OCI-LY7 (cell line): Measurements from ENCODE around the gene TRAF1.
A peak's percentile ranks its signal among the peaks of the same experiment; 100 is the strongest.

Source experiments
- CTCF ChIP-seq: fragments of 200-600 bp; sonication (generic); conservative IDR thresholded peaks from 2 replicates; pipeline ENCODE4 v1.5.1; 2014; ENCODE audit warnings: mild to moderate bottlenecking, antibody characterized with exemption, low read length, moderate library complexity, mixed read lengths
- EZH2phosphoT487 ChIP-seq: fragments of 200-600 bp; sonication (generic); IDR thresholded peaks from 2 replicates; pipeline ENCODE4 v1.6.1; 2018; ENCODE audit warnings: low read depth, borderline replicate concordance, mild to moderate bottlenecking, mixed run types, antibody characterized with exemption, low read length, moderate library complexity, mixed read lengths

GRCh38 chr9:120875954-120876841 lies 50.4 kb downstream of the TRAF1 start:
- TF ChIP-seq CTCF (peak; percentile 58), EZH2phosphoT487 (no peak)
